Measurements from ENCODE around the gene MUCL3. TPM values are rescaled to one million over a fixed set of nuclear protein-coding genes. Genes with fewer than 3 reads are reported as not detected.

Gene MUCL3
- total RNA-seq, 1 experiment from 2014 or later: 0.15 TPM

GRCh38 chr6:30955367-30956042, 14.7 kb downstream of the MUCL3 start:
- DNase-seq (ENCODE audit: low spot score): peak; percentile 80
- Mint-ChIP-seq H3K4me1 (peaks cover 24% of the 10 kb centered on the region), H3K36me3 (no peaks in the 10 kb centered on the region), H3K27ac (no peak overlapping the region), H3K9me3 (peaks cover 25% of the 10 kb centered on the region), H3K4me3 (peak overlapping the region; percentile 64), H3K27me3 (ENCODE audit: low read depth) (peaks cover 69% of the 10 kb centered on the region)
- peak; percentile 82 for ATAC-seq
- CTCF ChIA-PET: interaction anchor here (0.7 to 2.7 kb wide), 11 partner anchors 13 to 132 kb away, joined by 3 to 29 read pairs (median 6); partner anchors contain the start of gene VARS2
- 0 out of 2 replicates have a peak, but pooled peaks have one; percentile 61 for TF ChIP-seq ZNF281 (CRISPR knock-in tag; IDR thresholded peaks at IDR 0.05)
- TF ChIP-seq ZNF423 (CRISPR knock-in tag; IDR thresholded peaks at IDR 0.05): peak; percentile 8; the same call in 1 of the 2 replicates
- TF ChIP-seq SMAD4 (CRISPR knock-in tag; IDR thresholded peaks at IDR 0.05): no peak
- POLR2A ChIA-PET: no interaction called here

DNA sequence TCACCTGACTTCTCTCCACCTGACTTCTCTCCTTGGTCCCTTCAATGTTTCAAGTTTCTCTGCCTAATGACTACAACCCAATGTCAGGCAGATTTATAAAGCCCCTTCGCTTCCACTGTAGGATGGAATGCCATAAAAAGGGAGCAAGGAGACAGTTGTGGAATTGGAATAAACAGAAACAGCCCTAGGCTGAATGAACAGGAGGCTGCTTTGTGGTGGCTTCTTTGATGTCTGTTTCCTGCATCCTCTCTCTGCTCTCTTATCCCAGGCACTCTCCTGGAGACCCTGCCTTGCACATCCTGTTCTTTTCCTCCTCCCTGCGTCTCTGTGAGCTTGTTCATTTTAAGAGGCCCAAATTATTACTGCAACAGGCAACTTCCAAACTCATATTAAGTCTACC, 16.9 kb downstream of the MUCL3 start:
- Mint-ChIP-seq H3K27ac (no peak overlapping the region), H3K36me3 (no peaks in the 10 kb centered on the region), H3K4me1 (peaks cover 24% of the 10 kb centered on the region), H3K9me3 (0 out of 2 replicates have a peak, but pooled peaks cover 4% of the 10 kb centered on the region), H3K4me3 (no peak overlapping the region), H3K27me3 (ENCODE audit: low read depth) (peaks cover 48% of the 10 kb centered on the region)
- ATAC-seq (no peak), DNase-seq (ENCODE audit: low spot score) (no peak)
- POLR2A ChIA-PET: no interaction called here
- TF ChIP-seq, protein P1, sequence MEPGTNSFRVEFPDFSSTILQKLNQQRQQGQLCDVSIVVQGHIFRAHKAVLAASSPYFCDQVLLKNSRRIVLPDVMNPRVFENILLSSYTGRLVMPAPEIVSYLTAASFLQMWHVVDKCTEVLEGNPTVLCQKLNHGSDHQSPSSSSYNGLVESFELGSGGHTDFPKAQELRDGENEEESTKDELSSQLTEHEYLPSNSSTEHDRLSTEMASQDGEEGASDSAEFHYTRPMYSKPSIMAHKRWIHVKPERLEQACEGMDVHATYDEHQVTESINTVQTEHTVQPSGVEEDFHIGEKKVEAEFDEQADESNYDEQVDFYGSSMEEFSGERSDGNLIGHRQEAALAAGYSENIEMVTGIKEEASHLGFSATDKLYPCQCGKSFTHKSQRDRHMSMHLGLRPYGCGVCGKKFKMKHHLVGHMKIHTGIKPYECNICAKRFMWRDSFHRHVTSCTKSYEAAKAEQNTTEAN (CRISPR knock-in tag; IDR thresholded peaks at IDR 0.05): no peak
- no peak for TF ChIP-seq USF2 (CRISPR knock-in tag; IDR thresholded peaks at IDR 0.05)
- TF ChIP-seq PREB (CRISPR knock-in tag; IDR thresholded peaks at IDR 0.05; ENCODE audit: borderline replicate concordance): no peak
- no peak for TF ChIP-seq ZNF121 (CRISPR knock-in tag; IDR thresholded peaks at IDR 0.05)
- TF ChIP-seq, protein P2, sequence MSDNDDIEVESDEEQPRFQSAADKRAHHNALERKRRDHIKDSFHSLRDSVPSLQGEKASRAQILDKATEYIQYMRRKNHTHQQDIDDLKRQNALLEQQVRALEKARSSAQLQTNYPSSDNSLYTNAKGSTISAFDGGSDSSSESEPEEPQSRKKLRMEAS (CRISPR knock-in tag; IDR thresholded peaks at IDR 0.05): no peak
- no peak for TF ChIP-seq RELA (CRISPR knock-in tag; IDR thresholded peaks at IDR 0.05; ENCODE audit: borderline replicate concordance)
- CTCF ChIA-PET: interaction anchor here (2.7 kb wide), 1 partner anchor 15 kb away, joined by 29 read pairs; no protein-coding TSS in a partner anchor

- DNase-seq (ENCODE audit: low spot score): no peak
- H3K4me3 Mint-ChIP-seq: no peak overlapping the region
- H3K36me3 Mint-ChIP-seq: no peaks in the 10 kb centered on the region
- no peak for ATAC-seq
- H3K4me1 Mint-ChIP-seq: peaks cover 13% of the 10 kb centered on the region
- peaks cover 22% of the 10 kb centered on the region for H3K9me3 Mint-ChIP-seq
- no peak overlapping the region for H3K27ac Mint-ChIP-seq
- ChIA-PET POLR2A (no interaction called here), CTCF (interaction anchor here (0.5 to 2.1 kb wide), 5 partner anchors 19 to 530 kb away, joined by 3 to 5 read pairs (median 4); no protein-coding TSS in a partner anchor)
- H3K27me3 Mint-ChIP-seq (ENCODE audit: low read depth): peaks cover 32% of the 10 kb centered on the region
- TF ChIP-seq CREM (CRISPR knock-in tag; IDR thresholded peaks at IDR 0.05) (no peak), ZNF121 (CRISPR knock-in tag; IDR thresholded peaks at IDR 0.05) (no peak), MLX (CRISPR knock-in tag; IDR thresholded peaks at IDR 0.05) (no peak), ZNF396 (CRISPR knock-in tag; IDR thresholded peaks at IDR 0.05; ENCODE audit: borderline replicate concordance) (no peak), USF2 (CRISPR knock-in tag; IDR thresholded peaks at IDR 0.05) (no peak), NFYB (CRISPR knock-in tag; conservative IDR thresholded peaks at IDR 0.05; ENCODE audit: low read depth) (no peak), ZNF416 (CRISPR knock-in tag; IDR thresholded peaks at IDR 0.05) (no peak), ZNF232 (CRISPR knock-in tag; IDR thresholded peaks at IDR 0.05) (no peak)
- TF ChIP-seq, protein P3, sequence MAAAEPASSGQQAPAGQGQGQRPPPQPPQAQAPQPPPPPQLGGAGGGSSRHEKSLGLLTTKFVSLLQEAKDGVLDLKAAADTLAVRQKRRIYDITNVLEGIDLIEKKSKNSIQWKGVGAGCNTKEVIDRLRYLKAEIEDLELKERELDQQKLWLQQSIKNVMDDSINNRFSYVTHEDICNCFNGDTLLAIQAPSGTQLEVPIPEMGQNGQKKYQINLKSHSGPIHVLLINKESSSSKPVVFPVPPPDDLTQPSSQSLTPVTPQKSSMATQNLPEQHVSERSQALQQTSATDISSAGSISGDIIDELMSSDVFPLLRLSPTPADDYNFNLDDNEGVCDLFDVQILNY (CRISPR knock-in tag; IDR thresholded peaks at IDR 0.05): no peak
- TF ChIP-seq, protein P1 (CRISPR knock-in tag; IDR thresholded peaks at IDR 0.05): no peak
These were observed 20.3 kb downstream of the MUCL3 start for GRCh38 chr6:30960907-30961673.
